ENCODE results near the gene CNGA1. TPM values are rescaled to one million over a fixed set of nuclear protein-coding genes. Genes with fewer than 3 reads are reported as not detected.

The CNGA1 gene
- total RNA-seq, 1 donor from 2014 or later: 3.9 TPM

DNA sequence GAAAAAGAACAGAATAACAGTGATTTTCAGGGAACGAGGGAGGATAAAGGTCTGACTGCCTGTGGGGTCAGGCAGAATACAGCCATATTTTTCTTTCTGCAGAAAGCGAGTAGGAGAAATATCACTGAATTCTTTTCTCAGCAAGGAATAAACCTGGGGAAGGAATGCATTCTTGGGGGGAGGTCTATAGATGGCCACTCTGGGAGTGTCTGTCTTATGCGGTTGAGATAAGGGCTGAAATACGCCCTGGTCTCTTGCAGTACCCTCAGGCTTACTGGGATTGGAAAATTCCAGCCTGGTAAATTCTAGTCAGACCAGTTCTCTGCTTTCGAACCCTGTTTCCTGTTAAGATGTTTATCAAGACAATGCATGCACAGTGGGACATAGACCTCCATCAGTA, 26.3 kb downstream of the CNGA1 start:
- H3K36me3 Mint-ChIP-seq: peaks cover 14% of the 10 kb centered on the region
- no peak overlapping the region for H3K27ac Mint-ChIP-seq
- no peaks in the 10 kb centered on the region for H3K4me1 Mint-ChIP-seq
- DNase-seq (ENCODE audit: low spot score in 2 of 2, unreplicated experiment in 2 of 2): no peak
- peaks cover 53% of the 10 kb centered on the region for H3K9me3 Mint-ChIP-seq
- H3K27me3 Mint-ChIP-seq (ENCODE audit: low read depth): no peaks in the 10 kb centered on the region
- TF ChIP-seq, protein P1, sequence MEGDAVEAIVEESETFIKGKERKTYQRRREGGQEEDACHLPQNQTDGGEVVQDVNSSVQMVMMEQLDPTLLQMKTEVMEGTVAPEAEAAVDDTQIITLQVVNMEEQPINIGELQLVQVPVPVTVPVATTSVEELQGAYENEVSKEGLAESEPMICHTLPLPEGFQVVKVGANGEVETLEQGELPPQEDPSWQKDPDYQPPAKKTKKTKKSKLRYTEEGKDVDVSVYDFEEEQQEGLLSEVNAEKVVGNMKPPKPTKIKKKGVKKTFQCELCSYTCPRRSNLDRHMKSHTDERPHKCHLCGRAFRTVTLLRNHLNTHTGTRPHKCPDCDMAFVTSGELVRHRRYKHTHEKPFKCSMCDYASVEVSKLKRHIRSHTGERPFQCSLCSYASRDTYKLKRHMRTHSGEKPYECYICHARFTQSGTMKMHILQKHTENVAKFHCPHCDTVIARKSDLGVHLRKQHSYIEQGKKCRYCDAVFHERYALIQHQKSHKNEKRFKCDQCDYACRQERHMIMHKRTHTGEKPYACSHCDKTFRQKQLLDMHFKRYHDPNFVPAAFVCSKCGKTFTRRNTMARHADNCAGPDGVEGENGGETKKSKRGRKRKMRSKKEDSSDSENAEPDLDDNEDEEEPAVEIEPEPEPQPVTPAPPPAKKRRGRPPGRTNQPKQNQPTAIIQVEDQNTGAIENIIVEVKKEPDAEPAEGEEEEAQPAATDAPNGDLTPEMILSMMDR (IDR thresholded peaks at IDR 0.05; ENCODE audit: unreplicated experiment): no peak
- H3K4me3 Mint-ChIP-seq: no peak overlapping the region

DNA sequence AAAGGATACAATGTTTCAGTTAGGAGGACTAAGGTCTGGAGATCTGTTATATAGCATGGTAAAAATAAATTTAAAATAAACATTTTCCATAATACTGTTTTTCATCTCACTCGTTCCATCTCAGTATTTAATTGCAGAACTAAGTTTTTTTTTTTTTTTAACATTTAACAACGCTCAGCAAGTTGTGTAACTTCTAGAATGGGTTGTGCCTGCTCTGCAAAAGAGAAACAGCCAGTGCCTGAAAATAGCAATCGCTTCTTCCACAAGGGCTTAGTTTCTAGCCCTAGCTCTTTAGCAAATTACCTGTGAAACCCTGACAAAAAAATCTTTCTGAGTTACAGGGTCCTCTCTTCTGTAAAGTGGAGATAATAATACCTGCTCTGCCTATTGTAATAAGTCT, 41.9 kb downstream of the CNGA1 start:
- Mint-ChIP-seq H3K4me1 (no peaks in the 10 kb centered on the region), H3K9me3 (peaks cover 4% of the 10 kb centered on the region), H3K27me3 (ENCODE audit: low read depth) (no peaks in the 10 kb centered on the region), H3K4me3 (no peak overlapping the region), H3K36me3 (no peaks in the 10 kb centered on the region), H3K27ac (no peak overlapping the region)
- TF ChIP-seq, protein P1 (IDR thresholded peaks at IDR 0.05; ENCODE audit: unreplicated experiment): no peak
- no peak for DNase-seq (ENCODE audit: low spot score in 2 of 2, unreplicated experiment in 2 of 2)

DNA sequence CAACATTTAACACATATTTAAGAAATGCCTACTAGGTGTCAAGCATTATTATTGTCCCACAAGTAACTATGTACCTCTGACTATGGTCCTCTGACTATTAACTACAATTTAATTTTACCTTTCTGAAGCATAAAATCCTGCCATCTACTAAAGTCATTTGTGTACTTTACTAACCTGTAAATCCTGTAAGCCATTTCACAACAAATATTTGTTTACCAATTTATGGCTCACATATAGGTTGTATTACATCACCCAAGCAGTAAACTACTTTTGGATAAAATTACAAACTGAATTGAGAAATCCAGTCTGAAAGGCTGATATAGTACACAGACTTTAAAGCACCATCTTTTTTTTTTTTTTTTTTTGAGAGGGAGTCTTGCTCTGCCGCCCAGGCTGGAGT, 43.8 kb downstream of the CNGA1 start:
- Mint-ChIP-seq H3K27me3 (ENCODE audit: low read depth) (no peaks in the 10 kb centered on the region), H3K36me3 (no peaks in the 10 kb centered on the region), H3K4me1 (no peaks in the 10 kb centered on the region), H3K9me3 (peaks cover 4% of the 10 kb centered on the region), H3K4me3 (no peak overlapping the region), H3K27ac (no peak overlapping the region)
- no peak for DNase-seq (ENCODE audit: low spot score in 2 of 2, unreplicated experiment in 2 of 2)
- TF ChIP-seq, protein P1 (IDR thresholded peaks at IDR 0.05; ENCODE audit: unreplicated experiment): no peak

DNA sequence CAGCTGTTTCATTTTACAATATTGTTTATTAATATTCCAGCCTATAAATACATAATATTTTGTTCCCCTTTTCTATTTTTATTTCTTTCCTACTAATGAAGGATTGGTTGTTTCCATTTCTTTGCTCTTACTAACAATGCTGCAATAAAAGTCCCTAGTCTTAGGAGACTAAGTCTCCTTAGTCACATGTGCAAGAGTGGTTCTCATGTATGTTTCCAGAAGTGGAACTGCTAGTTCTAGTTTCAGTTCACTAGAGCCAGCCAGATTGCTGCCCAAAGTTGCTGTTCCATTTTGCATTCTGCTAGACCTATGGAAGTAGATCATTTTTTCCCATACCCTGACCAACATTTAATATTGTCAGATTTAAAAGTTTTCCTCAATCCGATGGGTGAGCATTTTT, 44.3 kb downstream of the CNGA1 start:
- TF ChIP-seq, protein P1 (IDR thresholded peaks at IDR 0.05; ENCODE audit: unreplicated experiment): no peak
- Mint-ChIP-seq H3K4me1 (no peaks in the 10 kb centered on the region), H3K4me3 (no peak overlapping the region), H3K9me3 (peaks cover 4% of the 10 kb centered on the region), H3K36me3 (no peaks in the 10 kb centered on the region), H3K27ac (no peak overlapping the region), H3K27me3 (ENCODE audit: low read depth) (no peaks in the 10 kb centered on the region)
- no peak for DNase-seq (ENCODE audit: low spot score in 2 of 2, unreplicated experiment in 2 of 2)

DNA sequence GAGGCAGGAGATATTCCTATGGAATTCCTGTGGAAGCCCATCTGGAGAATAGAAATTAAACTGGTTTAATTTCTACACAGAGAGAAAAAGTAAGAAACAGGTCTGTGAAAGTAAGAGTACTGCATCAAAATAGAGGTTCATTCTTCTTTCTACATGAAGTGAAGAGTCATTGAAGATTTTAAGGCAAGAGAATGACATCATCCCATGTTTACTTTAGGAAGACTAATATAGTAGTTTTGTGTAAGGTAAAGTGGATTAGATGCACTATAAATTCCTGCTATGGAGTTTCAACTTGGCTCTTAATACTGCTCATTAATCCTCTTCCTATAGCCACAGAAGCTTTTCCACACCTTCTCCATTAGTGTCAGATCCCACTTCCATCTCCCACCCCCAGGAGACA, 47.6 kb downstream of the CNGA1 start:
- TF ChIP-seq, protein P1 (IDR thresholded peaks at IDR 0.05; ENCODE audit: unreplicated experiment): no peak
- no peak overlapping the region for H3K4me3 Mint-ChIP-seq

DNA sequence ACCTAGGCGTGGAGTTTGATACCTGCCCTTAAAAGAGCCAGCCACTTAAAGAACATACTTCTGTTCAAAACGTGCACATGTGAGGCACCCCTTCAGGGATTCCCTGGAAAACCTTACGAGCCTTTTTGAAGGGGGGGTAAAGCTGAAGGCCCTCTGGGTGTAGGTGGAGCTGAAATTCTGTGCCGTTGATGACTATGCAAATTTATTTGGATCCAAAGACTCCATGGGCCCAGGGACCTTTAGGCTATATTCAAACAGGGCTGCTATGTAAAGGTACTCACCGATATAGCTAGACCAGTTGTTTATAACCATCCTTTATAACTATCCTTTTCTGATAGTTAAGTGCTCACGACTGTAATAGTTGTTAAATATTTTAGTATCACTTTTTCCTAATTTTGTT, 61.8 kb downstream of the CNGA1 start:
- Mint-ChIP-seq H3K4me1 (no peaks in the 10 kb centered on the region), H3K4me3 (no peak overlapping the region), H3K27ac (no peak overlapping the region), H3K9me3 (peaks cover 5% of the 10 kb centered on the region), H3K36me3 (peaks cover 3% of the 10 kb centered on the region), H3K27me3 (ENCODE audit: low read depth) (no peaks in the 10 kb centered on the region)
- TF ChIP-seq, protein P1 (IDR thresholded peaks at IDR 0.05; ENCODE audit: unreplicated experiment): no peak
- DNase-seq (ENCODE audit: low spot score in 2 of 2, unreplicated experiment in 2 of 2): no peak

More for the DNA sequence above, 47.6 kb downstream of the CNGA1 start:
- no peak for DNase-seq (ENCODE audit: low spot score in 2 of 2, unreplicated experiment in 2 of 2)
- H3K27me3 Mint-ChIP-seq (ENCODE audit: low read depth): no peaks in the 10 kb centered on the region
- no peaks in the 10 kb centered on the region for H3K36me3 Mint-ChIP-seq
- peaks cover 4% of the 10 kb centered on the region for H3K9me3 Mint-ChIP-seq
- no peaks in the 10 kb centered on the region for H3K4me1 Mint-ChIP-seq
- H3K27ac Mint-ChIP-seq: no peak overlapping the region
